ENCODE results near the gene PDK2.

Gene PDK2

GRCh38 chr17:50094753-50095619, at the start of gene PDK2:
Gene PDK2, plus strand, starts transcription at chr17:50095351. Its CDS starts 85 bp downstream, at chr17:50095436.
- peak; percentile 90 for DNase-seq

- no peak for DNase-seq
These were observed 49.0 kb upstream of the PDK2 start for GRCh38 chr17:50046179-50046578.

GRCh38 chr17:50046667-50047066, 48.5 kb upstream of the PDK2 start:
- no peak for DNase-seq

GRCh38 chr17:50047083-50047482, 48.1 kb upstream of the PDK2 start:
- DNase-seq, result no peak

GRCh38 chr17:50047488-50048126, 47.5 kb upstream of the PDK2 start:
- DNase-seq, result no peak

GRCh38 chr17:50048146-50048720, 46.9 kb upstream of the PDK2 start:
- no peak for DNase-seq

GRCh38 chr17:50048988-50049387, 46.2 kb upstream of the PDK2 start:
- no peak for DNase-seq

- no peak for DNase-seq
These were observed 45.5 kb upstream of the PDK2 start for GRCh38 chr17:50049636-50050035.

- DNase-seq, result no peak
These were observed 44.6 kb upstream of the PDK2 start for GRCh38 chr17:50050431-50051032.

GRCh38 chr17:50051082-50051576, 44.0 kb upstream of the PDK2 start:
- DNase-seq, result peak; percentile 50

- no peak for DNase-seq
These were observed 43.5 kb upstream of the PDK2 start for GRCh38 chr17:50051606-50052005.

GRCh38 chr17:50052241-50052796, 42.8 kb upstream of the PDK2 start:
- no peak for DNase-seq

GRCh38 chr17:50052822-50053653, 42.1 kb upstream of the PDK2 start:
- no peak for DNase-seq

GRCh38 chr17:50053654-50053960, 41.5 kb upstream of the PDK2 start:
- DNase-seq, result no peak

GRCh38 chr17:50055055-50055425, 40.1 kb upstream of the PDK2 start:
- DNase-seq, result no peak

GRCh38 chr17:50055426-50056216, 39.5 kb upstream of the PDK2 start, which contains the start of gene ITGA3:
Gene ITGA3, plus strand, starts transcription at chr17:50056110. Its CDS starts 330 bp downstream, at chr17:50056440.
- peak; percentile 65 for DNase-seq

GRCh38 chr17:50056217-50056960, 38.8 kb upstream of the PDK2 start:
- peak; percentile 64 for DNase-seq

GRCh38 chr17:50056961-50057330, 38.2 kb upstream of the PDK2 start:
- DNase-seq, result no peak

GRCh38 chr17:50057521-50057991, 37.6 kb upstream of the PDK2 start:
- no peak for DNase-seq

GRCh38 chr17:50058296-50058953, 36.7 kb upstream of the PDK2 start:
- DNase-seq, result no peak
